Measurements from ENCODE around the gene CCBE1.

CCBE1 gene

GRCh38 chr18:59485382-59485781, 211.8 kb downstream of the CCBE1 start:
- TF ChIP-seq CTCF (IDR thresholded peaks at IDR 0.05; ENCODE audit: insufficient read depth, low read length): no peak
- TF ChIP-seq POLR2AphosphoS5 (IDR thresholded peaks at IDR 0.05; ENCODE audit: low read depth): no peak
- TF ChIP-seq GABPA (IDR thresholded peaks at IDR 0.05; ENCODE audit: low read depth): no peak
- no peak for TF ChIP-seq REST (IDR thresholded peaks at IDR 0.05; ENCODE audit: insufficient replicate concordance, low read depth)
- TF ChIP-seq SPI1 (IDR thresholded peaks at IDR 0.05; ENCODE audit: borderline replicate concordance, low read depth): no peak
- DNase-seq (ENCODE audit: low read depth in 1 of 2, low spot score in 1 of 2): no peak
- Histone ChIP-seq H3K27ac (replicated peaks) (no peak overlapping the region), H3K4me3 (replicated peaks; ENCODE audit: insufficient read depth, low read length) (no peak overlapping the region), H3K27me3 (ENCODE audit: insufficient read depth, poor library complexity, severe bottlenecking) (no peaks in the 10 kb centered on the region)

- no peak overlapping the region for H3K27ac ChIP-seq (replicated peaks)
- DNase-seq (ENCODE audit: low read depth in 1 of 2, low spot score in 1 of 2): no peak
- no peak overlapping the region for H3K4me3 ChIP-seq (replicated peaks; ENCODE audit: insufficient read depth, low read length)
- peaks cover under 1% of the 10 kb centered on the region for H3K27me3 ChIP-seq (ENCODE audit: insufficient read depth, poor library complexity, severe bottlenecking)
- TF ChIP-seq REST (IDR thresholded peaks at IDR 0.05; ENCODE audit: insufficient replicate concordance, low read depth) (no peak), CTCF (IDR thresholded peaks at IDR 0.05; ENCODE audit: insufficient read depth, low read length) (no peak), SPI1 (IDR thresholded peaks at IDR 0.05; ENCODE audit: borderline replicate concordance, low read depth) (no peak), POLR2AphosphoS5 (IDR thresholded peaks at IDR 0.05; ENCODE audit: low read depth) (no peak)
Measured at GRCh38 chr18:59484561-59485328, 212.5 kb downstream of the CCBE1 start.

GRCh38 chr18:59484131-59484530, 213.1 kb downstream of the CCBE1 start:
- peaks cover 3% of the 10 kb centered on the region for H3K27me3 ChIP-seq (ENCODE audit: insufficient read depth, poor library complexity, severe bottlenecking)
- DNase-seq (ENCODE audit: low read depth in 1 of 2, low spot score in 1 of 2): no peak
- H3K4me3 ChIP-seq (replicated peaks; ENCODE audit: insufficient read depth, low read length): no peak overlapping the region
- TF ChIP-seq REST (IDR thresholded peaks at IDR 0.05; ENCODE audit: insufficient replicate concordance, low read depth): no peak
- TF ChIP-seq GABPA (IDR thresholded peaks at IDR 0.05; ENCODE audit: low read depth): no peak
- no peak for TF ChIP-seq POLR2AphosphoS5 (IDR thresholded peaks at IDR 0.05; ENCODE audit: low read depth)
- no peak for TF ChIP-seq SPI1 (IDR thresholded peaks at IDR 0.05; ENCODE audit: borderline replicate concordance, low read depth)
- H3K27ac ChIP-seq (replicated peaks): no peak overlapping the region

Measured in HL-60 (cell line).